H1 (cell line): ENCODE data around the gene ZNF593. TPM values are rescaled to one million over a fixed set of nuclear protein-coding genes. Genes with fewer than 3 reads are reported as not detected.

Experiments
- RBBP5 ChIP-seq: IDR thresholded peaks from 2 replicates; pipeline ENCODE4 v1.7.1; 2012; ENCODE audit warnings: low read depth, mild to moderate bottlenecking, inconsistent platforms, low read length, moderate library complexity, borderline replicate concordance
- polyA plus RNA-seq, 7 experiments: library from polyadenylated mRNA; depleted of rRNA in 3 of 7; stranded (reverse) in 5 of 7; unstranded in 2 of 7; fragments of >200 nt in 5 of 7; fragments of 200-250 nt in 2 of 7; gene quantifications; 1 replicate in 5 of 7; 2 replicates in 1 of 7; 4 replicates in 1 of 7; pipeline versions ENCODE4 v1.2.1 to v1.2.3, GENCODE V29; 2011 to 2013; ENCODE audit warnings: missing spikeins in 2 of 7, mixed read lengths in 2 of 7
- total RNA-seq: library from RNA; stranded (reverse); fragmentation: NEBNext Ultra II Directional; extraction: Animal tissue kit (Norgen Biotek cat#: 25700); gene quantifications from 2 replicates; pipeline ENCODE4 v1.2.1, GENCODE V29; 2021

ZNF593 gene
- total and polyA plus RNA-seq, 2 of the 8 experiments (the other 6 are each of a cell fraction or from before 2014, with no cell fraction given): 38.2 to 68.0 TPM

DNA sequence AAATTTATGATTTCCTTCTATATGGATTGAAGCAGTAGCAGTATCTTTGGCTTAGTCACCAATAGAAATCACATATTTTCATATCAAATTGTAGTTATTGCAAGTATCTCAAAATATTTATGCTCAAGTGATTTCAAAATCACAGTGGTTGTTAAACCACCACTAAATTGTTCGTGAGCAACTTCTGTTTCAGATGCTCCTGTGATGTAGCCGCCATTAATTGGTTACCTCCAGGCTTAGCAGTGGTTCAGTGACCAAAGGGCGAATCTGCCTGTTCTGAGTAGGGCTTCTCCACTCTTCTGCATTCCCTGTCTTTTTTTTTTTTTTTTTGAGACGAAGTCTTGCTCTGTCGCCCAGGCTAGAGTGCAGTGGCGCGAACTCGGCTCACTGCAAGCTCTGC lies 5.6 kb downstream of the ZNF593 start (continued):
- no peak for TF ChIP-seq RBBP5
